HepG2 (cell line): ENCODE data around the gene C6orf58. TPM values are rescaled to one million over a fixed set of nuclear protein-coding genes. Genes with fewer than 3 reads are reported as not detected.
"Not testable (repeated sequence)": the region's sequence is repeated elsewhere in the genome, so short reads cannot be mapped to it uniquely, and the experiment has no call there.

ENCODE experiments used
- ATAC-seq: fragments of 200-7000 bp; cut with Tn5 transposase; 3 replicates; pipeline ENCODE4 v1.9.1; 2020; ENCODE audit warnings: mild to moderate bottlenecking, moderate library complexity
- BruUV-seq: library from RNA; stranded (reverse); fragments of 400-500 nt; replicated peaks from 2 replicates; lab custom pipeline; 2021; lab: Mats Ljungman, UMichigan
- CTCF ChIA-PET: fragments of 300-600 bp; formaldehyde crosslinking; extraction: SDS; loops from one replicate; lab custom pipeline; 2021; ENCODE audit warnings: low total read pairs, inconsistent platforms, low intra/inter-chr PET ratio; lab: Yijun Ruan, JAX
- POLR2A ChIA-PET: fragments of 350-600 bp; sonication (Branson Sonifier 250); formaldehyde crosslinking; loops from one replicate; lab custom pipeline; 2020; ENCODE audit warnings: antibody characterized with exemption, inconsistent platforms; lab: Yijun Ruan, JAX
- DNase-seq: peaks from one replicate; pipeline ENCODE4 v3.0.0-alpha.2; 2015; ENCODE audit warnings: low spot score
- FAIRE-seq: peaks from 3 replicates; lab custom pipeline; 2011; peaks lifted over from hg19 to GRCh38; lab: Jason Lieb, UNC
- H2AFZ ChIP-seq: one replicate; pipeline ENCODE4 v1.6.1; 2011; ENCODE audit warnings: low read length, inconsistent platforms
- H3K27ac ChIP-seq: fragments of 300-600 bp; 3 replicates; pipeline ENCODE4 v1.8.0; 2011; ENCODE audit warnings: mixed run types, mild to moderate bottlenecking, mixed read lengths, low read length, inconsistent platforms; ENCODE audit not compliant: insufficient read depth; ENCODE audit errors: extremely low read length
- H3K27me3 ChIP-seq, 2 experiments: fragments of 200-600 bp in 1 of 2; 2 replicates in 1 of 2; 3 replicates in 1 of 2; pipeline versions ENCODE4 v1.6.0 to v1.8.0; 2011; ENCODE audit warnings: low read length in 2 of 2, mild to moderate bottlenecking in 2 of 2, moderate library complexity in 2 of 2, inconsistent platforms in 1 of 2; ENCODE audit not compliant: insufficient read depth in 2 of 2, control insufficient read depth in 1 of 2
- H3K36me3 ChIP-seq, 2 experiments: fragments of 200-600 bp in 1 of 2; replicated peaks in 1 of 2; 2 replicates in 1 of 2; 3 replicates in 1 of 2; pipeline versions ENCODE4 v1.5.1 to v1.8.0; 2011; ENCODE audit warnings: low read length in 2 of 2, inconsistent platforms in 1 of 2; ENCODE audit not compliant: insufficient read depth in 2 of 2, control insufficient read depth in 1 of 2
- H3K4me1 ChIP-seq: 2 replicates; pipeline ENCODE4 v1.5.1; 2012; ENCODE audit warnings: low read length, inconsistent platforms; ENCODE audit not compliant: insufficient read depth
- H3K4me2 ChIP-seq: 2 replicates; pipeline ENCODE4 v1.6.0; 2011; ENCODE audit warnings: low read depth, low read length, inconsistent platforms
- H3K4me3 ChIP-seq, 3 experiments: fragments of 200-600 bp in 1 of 3; sonication (generic), shearing (Covaris generic) in 1 of 3; replicated peaks in 1 of 3; 2 replicates each; pipeline ENCODE4 v1.5.1; 2011 to 2016; ENCODE audit warnings: low read length in 3 of 3, inconsistent platforms in 2 of 3, low read depth in 2 of 3, mild to moderate bottlenecking in 2 of 3, control low read depth in 1 of 3, mixed read lengths in 1 of 3; ENCODE audit not compliant: insufficient read depth in 1 of 3
- H3K79me2 ChIP-seq: one replicate; pipeline ENCODE4 v1.6.1; 2011; ENCODE audit warnings: low read length, inconsistent platforms; ENCODE audit not compliant: insufficient read depth
- H3K9ac ChIP-seq: 2 replicates; pipeline ENCODE4 v1.6.0; 2011; ENCODE audit warnings: mild to moderate bottlenecking, low read depth, low read length, inconsistent platforms; ENCODE audit not compliant: insufficient read depth
- H3K9me3 ChIP-seq: 2 replicates; pipeline ENCODE4 v1.5.1; 2012; ENCODE audit warnings: mild to moderate bottlenecking, low read length
- H4K20me1 ChIP-seq: 2 replicates; pipeline ENCODE4 v1.6.0; 2011; ENCODE audit warnings: inconsistent platforms, mild to moderate bottlenecking, low read length, moderate library complexity; ENCODE audit not compliant: insufficient read depth
- ZNF281 ChIP-seq: sonication (generic); formaldehyde crosslinking; IDR thresholded peaks from 2 replicates; pipeline ENCODE4 v1.4.0; 2020; ENCODE audit warnings: missing genetic modification reagents, borderline replicate concordance
- ZNF687 ChIP-seq: sonication (generic); formaldehyde crosslinking; IDR thresholded peaks from 2 replicates; pipeline ENCODE4 v1.5.1; 2020; ENCODE audit warnings: mild to moderate bottlenecking, missing genetic modification reagents, moderate library complexity
- WGBS: methylation state at CpG from one replicate; pipeline ENCODE4 v1.1.6; 2017; ENCODE audit warnings: low lambda C conversion rate; 5-methylcytosine and 5-hydroxymethylcytosine counted together
- in situ Hi-C: cut with HindIII; loops from 2 replicates; pipeline ENCODE4 v1.10.0; 2017; ENCODE audit warnings: low pct_unique_long_range_greater_than_20kb; ENCODE audit not compliant: extremely low pct_ligation_motif_present
- intact Hi-C: fragments of 100-400 bp; cut with micrococcal nuclease; formaldehyde crosslinking; loops from one replicate; pipeline ENCODE4 v1.10.0; 2022; ENCODE audit not compliant: unreplicated experiment
- polyA plus RNA-seq, 8 experiments: library from polyadenylated mRNA; depleted of rRNA in 3 of 8; stranded (reverse) in 7 of 8; unstranded in 1 of 8; fragments of >200 nt; fragmentation: Illumina TruSeq in 4 of 8; extraction: Trizol in 4 of 8; gene quantifications; 2 replicates each; pipeline versions ENCODE4 v1.2.1 to v1.2.3, GENCODE V29; 2011 to 2016; ENCODE audit warnings: low read depth in 4 of 8, missing spikeins in 1 of 8, mixed read lengths in 1 of 8; ENCODE audit not compliant: insufficient read depth in 1 of 8
- total RNA-seq, 5 experiments: library from RNA; depleted of rRNA; stranded (reverse); fragments of >200 nt; fragmentation: Illumina TruSeq; extraction: Trizol; gene quantifications; 2 replicates each; pipeline ENCODE4 v1.2.3, GENCODE V29; 2016; ENCODE audit warnings: low read depth in 1 of 5

Gene C6orf58
- total and polyA plus RNA-seq, 2 of the 13 experiments (the other 11 are each of a cell fraction or from before 2014, with no cell fraction given), result not detected

GRCh38 chr6:127593456-127593855 is 16.5 kb downstream of the C6orf58 start:
- intact Hi-C loops, DNase-seq, H3K36me3 ChIP-seq, H3K9me3 ChIP-seq, FAIRE-seq, CTCF ChIA-PET, H3K4me1 ChIP-seq, BruUV-seq, H2AFZ ChIP-seq, H3K27ac ChIP-seq, H3K9ac ChIP-seq, H4K20me1 ChIP-seq, H3K27me3 ChIP-seq, in situ Hi-C loops, ATAC-seq, POLR2A ChIA-PET, H3K79me2 ChIP-seq: not testable (repeated sequence)
- peak; percentile 30; the same call in 1 of the 2 replicates for TF ChIP-seq ZNF687 (CRISPR knock-in tag)
- TF ChIP-seq ZNF281 (CRISPR knock-in tag), result peak; percentile 61; the same call in 1 of the 2 replicates
- WGBS, result 20% methylated on average over 1 of the region's 21 CpGs
- peak overlapping the region in 2 of 3 experiments; percentile 6 to 23; a peak in 3 of 6 replicates for H3K4me3 ChIP-seq
- H3K4me2 ChIP-seq, result peak overlapping the region; percentile 39; the same call in 1 of the 2 replicates
